Esophagus squamous epithelium (tissue), 5 donors: ENCODE measurements around the gene TMEM129. TPM values are rescaled to one million over a fixed set of nuclear protein-coding genes. Genes with fewer than 3 reads are reported as not detected.

Source experiments
- DNase-seq: peaks from one replicate; lab custom pipeline; 2025; lab: John Stamatoyannopoulos, UW
- H3K27ac ChIP-seq, 4 donors: fragments of 200-600 bp; sonication (generic); one replicate each; pipeline ENCODE4 v1.5.1; 2016 to 2019; ENCODE audit warnings: mild to moderate bottlenecking in 1 of 4
- H3K27me3 ChIP-seq, 4 donors: fragments of 200-600 bp; sonication (generic); 1 replicate in 3 of 4; 2 replicates in 1 of 4; pipeline versions ENCODE4 v1.5.1 to v1.6.0; 2017 to 2021; ENCODE audit warnings: antibody characterized with exemption in 1 of 4
- H3K36me3 ChIP-seq, 3 donors: fragments of 200-600 bp; sonication (generic); one replicate each; pipeline ENCODE4 v1.5.1; 2016 to 2019
- H3K4me1 ChIP-seq, 3 donors: fragments of 200-600 bp; sonication (generic); one replicate each; pipeline ENCODE4 v1.5.1; 2017 to 2019
- H3K4me3 ChIP-seq, 4 donors: fragments of 200-600 bp; sonication (generic); 1 replicate in 3 of 4; 2 replicates in 1 of 4; pipeline ENCODE4 v1.5.1; 2016 to 2019; ENCODE audit warnings: mild to moderate bottlenecking in 2 of 4, moderate library complexity in 1 of 4
- H3K9me3 ChIP-seq, 3 donors: fragments of 200-600 bp; sonication (generic); one replicate each; pipeline ENCODE4 v1.5.1; 2016 to 2019
- CTCF ChIP-seq, 6 experiments: fragments of 450-650 bp in 4 of 6; fragments of 200-600 bp in 2 of 6; sonication (generic) in 2 of 6; IDR thresholded peaks; one replicate each; pipeline ENCODE4 v1.5.1; 2016 to 2019; ENCODE audit warnings: antibody characterized with exemption in 6 of 6, mild to moderate bottlenecking in 4 of 6, moderate library complexity in 4 of 6
- POLR2A ChIP-seq, 4 donors: fragments of 450-650 bp; IDR thresholded peaks; one replicate each; pipeline ENCODE4 v1.6.1; 2017; ENCODE audit warnings: antibody characterized with exemption in 4 of 4, mild to moderate bottlenecking in 4 of 4, moderate library complexity in 3 of 4
- WGBS, 2 donors: methylation state at CpG; one replicate each; pipeline ENCODE4 v1.1.5; 2018; 5-methylcytosine and 5-hydroxymethylcytosine counted together
- intact Hi-C: fragments of 100-400 bp; cut with DNase I; formaldehyde crosslinking; loops from one replicate; pipeline ENCODE4 v1.15.0; 2022
- total RNA-seq, 4 donors: library from RNA; depleted of rRNA; stranded (reverse); fragments of >200 nt; gene quantifications; one replicate each; pipeline ENCODE4 v1.1.0, GENCODE V29; 2016
- donor health status: DM: yes; HTN: yes; CAD: no.

The TMEM129 gene
- total RNA-seq, 4 donors from 2014 or later = 30.4 to 47.5 (median 38.3) TPM

GRCh38 chr4:1768367-1769034 is 47.4 kb upstream of the TMEM129 start:
- peaks cover 0 to 80% (median 0%) of the 10 kb centered on the region in 4 donors for H3K27me3 ChIP-seq
- TF ChIP-seq POLR2A (IDR thresholded peaks at IDR 0.05) (no peak), CTCF (IDR thresholded peaks at IDR 0.05) (no peak)
- peak overlapping the region in 2 of 4 donors; percentile 55 to 72 for H3K4me3 ChIP-seq
- no peak for DNase-seq
- no peaks in the 10 kb centered on the region for H3K9me3 ChIP-seq
- 43 to 44% methylated on average over 6 to 14 of the region's 23 CpGs for WGBS, 2 donors
- no peaks in the 10 kb centered on the region for H3K36me3 ChIP-seq
- H3K27ac ChIP-seq = peak overlapping the region; percentile 35 to 76 (median 62)
- intact Hi-C loops = no loop called here
- peaks cover 65 to 90% (median 78%) of the 10 kb centered on the region in 3 donors for H3K4me1 ChIP-seq

DNA sequence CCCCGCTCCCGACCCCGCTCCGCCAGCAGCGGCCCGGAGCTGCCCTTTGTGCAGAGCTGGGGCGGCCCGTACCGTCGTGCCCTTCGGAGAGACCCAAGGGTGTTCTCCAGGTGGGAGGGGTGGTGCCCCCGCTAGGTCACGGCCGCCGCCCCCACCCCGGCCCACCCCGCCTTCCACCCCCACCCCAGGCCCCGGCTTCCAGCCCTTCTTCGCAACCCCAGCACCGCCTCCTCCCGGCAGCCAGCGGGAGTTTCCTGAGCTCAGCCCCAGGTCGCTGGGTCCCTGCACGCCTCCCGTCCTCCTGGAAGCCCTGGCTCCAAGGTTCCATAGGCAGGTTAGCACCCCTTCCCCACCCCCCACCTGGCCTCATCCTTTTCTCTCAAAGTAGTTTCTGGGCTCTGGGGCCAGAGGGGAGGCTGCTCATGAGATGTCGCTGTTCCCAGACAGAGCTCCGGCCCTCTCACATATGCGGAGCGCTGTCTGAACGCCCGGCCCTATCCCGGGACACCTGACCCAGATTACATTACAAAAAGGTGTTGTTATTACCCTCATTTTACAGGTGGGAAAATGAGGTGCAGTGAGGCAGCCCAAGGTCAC is 46.7 kb upstream of the TMEM129 start:
- peak overlapping the region; percentile 25 to 72 (median 48) for H3K4me3 ChIP-seq
- intact Hi-C loops = no loop called here
- 80% methylated on average over 2 of the region's 32 CpGs; no CpG with 5 or more reads in 1 of the 2 donors for WGBS, 2 donors
- DNase-seq = no peak
- H3K27ac ChIP-seq = peak overlapping the region; percentile 35 to 76 (median 64)
- H3K4me1 ChIP-seq = peaks cover 68 to 90% (median 78%) of the 10 kb centered on the region in 3 donors
- H3K27me3 ChIP-seq = peaks cover 0 to 87% (median 0%) of the 10 kb centered on the region in 4 donors
- TF ChIP-seq CTCF (IDR thresholded peaks at IDR 0.05) (peak in 3 of 6 experiments; percentile 16 to 42 (median 17)), POLR2A (IDR thresholded peaks at IDR 0.05) (no peak)
- H3K36me3 ChIP-seq = no peaks in the 10 kb centered on the region
- H3K9me3 ChIP-seq = no peaks in the 10 kb centered on the region

DNA sequence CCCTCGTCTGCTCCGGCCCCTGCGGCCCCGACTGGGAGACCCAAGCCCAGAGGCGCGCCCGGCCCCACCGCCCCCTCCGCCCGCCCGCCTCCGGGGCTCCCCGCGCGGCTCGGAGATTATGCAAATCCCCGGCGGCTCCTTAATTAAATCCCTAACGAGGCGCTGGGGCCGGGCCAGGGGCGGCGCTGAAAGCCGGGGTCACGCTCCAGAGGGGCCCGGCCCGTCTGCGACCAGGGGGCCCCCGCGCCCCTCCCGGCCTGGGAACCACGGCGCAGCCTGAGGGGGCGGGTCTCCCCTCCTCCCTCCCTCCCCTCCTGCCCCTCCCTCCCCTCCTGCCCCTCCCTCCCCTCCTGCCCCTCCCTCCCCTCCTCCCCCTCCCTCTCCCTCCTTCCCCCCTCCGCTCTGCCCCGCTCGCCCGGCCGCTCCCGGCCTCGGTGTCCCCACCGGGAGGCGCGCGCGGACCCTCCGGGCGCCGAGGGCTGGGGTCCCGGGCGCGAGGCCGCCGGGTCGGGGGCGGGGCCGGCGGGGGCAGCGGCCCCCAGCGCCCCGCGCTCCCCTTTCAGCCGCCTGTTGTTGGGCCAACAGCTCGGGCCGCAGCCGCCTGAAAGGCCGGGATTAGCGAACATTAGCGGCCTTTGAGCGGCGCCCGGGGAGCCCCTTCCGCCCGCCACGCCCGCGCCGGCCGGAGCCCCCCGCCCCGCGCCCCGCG is 46.1 kb upstream of the TMEM129 start:
- 6% methylated on average over 17 of the region's 84 CpGs; no CpG with 5 or more reads in 1 of the 2 donors for WGBS, 2 donors
- peaks cover 0 to 91% (median 0%) of the 10 kb centered on the region in 4 donors for H3K27me3 ChIP-seq
- peak overlapping the region; percentile 25 to 72 (median 48) for H3K4me3 ChIP-seq
- TF ChIP-seq POLR2A (IDR thresholded peaks at IDR 0.05) (no peak), CTCF (IDR thresholded peaks at IDR 0.05) (no peak)
- H3K36me3 ChIP-seq = no peaks in the 10 kb centered on the region
- H3K27ac ChIP-seq = peak overlapping the region; percentile 43 to 76 (median 67)
- no peaks in the 10 kb centered on the region for H3K9me3 ChIP-seq
- intact Hi-C loops = no loop called here
- no peak for DNase-seq
- H3K4me1 ChIP-seq = peaks cover 68 to 90% (median 74%) of the 10 kb centered on the region in 3 donors

DNA sequence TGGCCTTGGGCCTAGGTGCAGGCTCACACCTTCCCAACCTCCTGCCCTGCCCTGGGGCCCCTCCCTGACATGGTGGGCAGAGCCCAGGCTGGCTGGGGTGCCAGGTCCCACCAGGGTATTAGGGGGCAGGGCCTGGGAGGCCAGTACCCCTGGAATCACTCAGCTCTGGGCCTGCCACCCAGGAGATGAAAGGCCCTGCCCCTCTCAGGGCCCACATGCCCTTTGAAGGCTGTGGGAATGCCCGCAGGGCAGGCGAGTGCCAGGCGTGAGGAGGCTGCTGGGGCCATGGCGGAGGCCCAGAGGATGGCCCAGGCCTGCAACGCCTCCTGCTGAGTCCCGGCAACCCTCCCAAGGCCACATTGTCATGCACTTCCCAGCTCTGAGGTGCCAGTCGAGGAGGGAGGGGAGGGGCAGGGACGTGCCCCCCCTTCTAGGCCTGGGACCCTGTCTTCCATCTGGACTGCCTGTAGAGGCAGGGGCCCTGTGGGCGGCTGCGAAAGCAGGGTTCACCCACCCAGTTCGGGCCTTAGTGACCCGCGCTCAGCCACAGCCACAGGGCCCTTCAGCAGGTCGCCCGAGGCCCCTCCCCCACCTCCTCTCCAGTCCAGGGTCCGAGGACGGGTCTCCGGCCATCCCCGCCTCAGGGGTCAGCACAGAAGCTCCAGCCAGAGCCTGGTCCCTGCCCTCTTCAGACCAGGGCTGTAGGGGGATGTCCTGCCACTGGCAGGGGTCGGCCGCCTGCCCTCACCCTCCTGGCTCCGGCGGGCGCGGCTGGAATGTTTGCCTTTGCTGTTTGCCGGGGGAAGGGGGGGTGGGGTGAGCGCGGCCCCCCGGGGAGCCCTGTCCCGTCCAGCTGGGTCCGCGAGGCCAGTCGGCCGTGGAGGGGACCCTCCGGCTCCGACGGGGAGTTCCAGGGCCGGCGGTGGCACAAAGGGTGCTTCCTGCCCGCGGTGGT is 45.3 kb upstream of the TMEM129 start:
- no peak for DNase-seq

More for the DNA sequence above, 45.3 kb upstream of the TMEM129 start:
- no peak for TF ChIP-seq POLR2A (IDR thresholded peaks at IDR 0.05)
- no peak for TF ChIP-seq CTCF (IDR thresholded peaks at IDR 0.05)
- peak overlapping the region; percentile 43 to 76 (median 67) for H3K27ac ChIP-seq
- H3K9me3 ChIP-seq = no peaks in the 10 kb centered on the region
- peak overlapping the region; percentile 25 to 72 (median 48) for H3K4me3 ChIP-seq
- H3K27me3 ChIP-seq = peaks cover 0 to 83% (median 0%) of the 10 kb centered on the region in 4 donors
- whole genome bisulfite sequencing, 2 donors = no CpG with 5 or more reads among the region's 41 CpGs
- no peaks in the 10 kb centered on the region for H3K36me3 ChIP-seq
- peaks cover 61 to 90% (median 65%) of the 10 kb centered on the region in 3 donors for H3K4me1 ChIP-seq
- intact Hi-C loops = no loop called here
